ENCODE results near the gene XRN2. TPM values are rescaled to one million over a fixed set of nuclear protein-coding genes. Genes with fewer than 3 reads are reported as not detected.
"Not testable (repeated sequence)": the region's sequence is repeated elsewhere in the genome, so short reads cannot be mapped to it uniquely, and the experiment has no call there.

Gene XRN2
- total RNA-seq, 1 donor from 2014 or later, result 77.0 TPM

DNA sequence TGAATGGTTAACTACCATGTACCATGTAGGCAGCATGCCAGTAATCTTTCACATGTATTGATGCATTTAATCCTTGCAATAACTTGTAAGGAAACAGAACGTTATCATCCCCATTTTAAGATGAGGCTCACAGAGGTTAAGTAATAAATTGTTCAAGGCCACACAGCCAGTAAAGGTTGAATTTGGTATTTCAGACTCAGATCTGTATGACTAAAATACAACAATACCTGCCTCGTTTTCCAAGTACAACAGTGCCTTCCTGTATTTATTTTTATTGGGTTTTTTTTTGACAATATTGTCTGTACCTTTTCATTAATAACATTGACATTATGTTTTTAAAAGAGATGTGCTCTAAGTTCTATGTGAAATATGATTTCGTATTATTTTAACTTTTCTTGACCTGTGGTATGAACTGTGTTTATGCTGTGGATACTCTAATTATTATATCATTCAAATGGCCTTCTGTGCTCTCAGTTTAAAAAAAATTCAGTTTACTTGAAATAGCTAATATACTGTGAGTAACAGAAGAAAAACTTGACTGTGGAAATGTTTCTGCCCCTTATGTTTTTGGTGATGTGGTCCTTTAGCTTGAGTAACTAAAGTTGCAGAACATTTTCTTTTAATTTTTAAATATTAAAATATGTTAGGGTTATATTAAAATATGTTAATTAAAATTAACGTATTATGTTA is 39.7 kb downstream of the XRN2 start:
- intact Hi-C loops (cut with micrococcal nuclease), result no loop called here

DNA sequence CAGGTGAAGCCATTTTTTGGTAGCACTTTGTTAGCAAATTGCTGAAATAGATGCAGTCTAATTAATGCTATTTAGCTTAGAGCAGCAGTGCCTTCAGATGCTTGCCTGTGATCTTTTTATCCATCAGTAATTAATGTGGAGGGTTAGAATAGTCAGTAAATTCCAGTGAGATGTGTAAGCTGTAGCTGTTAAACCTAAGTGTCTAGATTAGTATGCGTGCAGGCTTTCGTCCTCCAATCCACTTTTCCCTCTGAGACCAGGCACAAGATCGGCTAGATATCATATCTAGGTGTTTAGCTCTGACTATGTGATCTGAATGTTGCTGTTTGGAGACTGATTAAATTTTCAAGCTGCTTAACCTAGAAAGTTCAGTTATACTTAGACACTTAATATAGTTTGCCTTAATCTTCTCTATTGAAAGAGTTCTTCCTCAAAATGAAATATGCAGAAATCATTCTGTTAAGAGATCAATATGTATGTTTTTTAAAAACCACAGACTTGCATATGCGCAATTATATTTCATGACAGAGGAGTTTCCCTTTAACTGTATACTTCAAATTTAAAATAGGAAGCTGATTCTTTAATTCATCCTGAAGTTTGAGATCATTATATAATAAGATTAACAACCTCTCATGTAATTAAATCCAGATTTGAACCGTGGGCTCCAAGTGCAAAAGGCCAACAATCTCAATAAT is 41.2 kb downstream of the XRN2 start:
- intact Hi-C loops (cut with micrococcal nuclease), result no loop called here

DNA sequence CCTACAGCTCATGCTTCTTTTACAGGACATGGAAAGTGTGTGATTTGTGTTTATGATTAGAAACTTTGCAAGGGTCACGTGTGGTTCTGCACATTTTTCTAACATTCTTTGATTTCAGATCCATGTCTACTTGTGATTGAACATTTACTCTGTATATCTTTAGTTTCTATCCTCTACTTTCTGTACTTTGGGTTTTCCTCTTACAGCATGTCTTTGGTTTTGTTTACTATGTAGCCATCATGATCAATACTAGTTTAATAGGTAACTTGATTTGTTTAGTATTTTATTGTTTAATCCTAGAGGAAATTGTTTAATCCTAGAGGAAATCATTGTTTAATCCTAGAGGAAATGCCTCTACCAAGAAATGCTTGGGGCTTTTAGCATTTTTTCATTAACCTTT is 41.8 kb downstream of the XRN2 start:
- intact Hi-C loops (cut with micrococcal nuclease), result loop anchor here (5.0 kb wide), 1 partner anchor 43 kb away; the partner anchor contains the start of gene XRN2

DNA sequence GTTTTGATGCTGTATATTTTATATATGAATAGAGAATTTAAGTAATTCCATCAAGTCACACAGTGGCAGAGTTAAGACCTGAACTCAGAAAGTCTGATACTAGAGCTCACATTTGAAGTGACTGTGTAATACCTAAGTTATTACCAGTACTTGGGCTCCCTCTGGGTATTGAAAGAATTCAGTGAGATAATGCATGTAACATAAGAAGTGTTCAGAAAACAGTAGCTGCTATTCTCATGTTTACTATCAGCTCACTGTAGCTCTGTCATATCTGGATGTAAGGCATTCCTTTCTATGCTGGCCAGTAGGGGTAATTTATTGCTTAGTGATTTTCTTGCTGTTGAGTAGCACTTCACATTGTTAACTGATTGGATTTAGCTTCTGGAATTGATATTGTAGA is 49.6 kb downstream of the XRN2 start:
- intact Hi-C loops (cut with micrococcal nuclease), result no loop called here

DNA sequence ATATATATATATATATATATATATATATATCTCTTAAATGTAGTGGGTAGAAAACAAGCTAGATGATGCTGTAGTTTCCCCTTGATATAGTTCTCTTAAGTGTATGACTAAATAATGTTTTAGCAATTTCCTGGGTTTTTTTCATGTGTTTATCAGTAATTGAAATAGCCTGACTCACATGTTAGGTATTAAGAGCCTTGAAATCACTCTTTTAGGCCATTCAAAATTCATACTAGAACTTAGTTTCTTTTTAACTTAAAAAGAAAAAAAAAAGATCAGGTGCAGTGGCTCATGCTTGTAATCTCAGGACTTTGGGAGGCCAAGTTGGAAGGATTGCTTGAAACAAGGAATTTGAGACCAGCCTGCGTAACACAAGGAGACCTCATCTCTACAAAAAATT is 50.1 kb downstream of the XRN2 start:
- intact Hi-C loops (cut with micrococcal nuclease), result no loop called here

DNA sequence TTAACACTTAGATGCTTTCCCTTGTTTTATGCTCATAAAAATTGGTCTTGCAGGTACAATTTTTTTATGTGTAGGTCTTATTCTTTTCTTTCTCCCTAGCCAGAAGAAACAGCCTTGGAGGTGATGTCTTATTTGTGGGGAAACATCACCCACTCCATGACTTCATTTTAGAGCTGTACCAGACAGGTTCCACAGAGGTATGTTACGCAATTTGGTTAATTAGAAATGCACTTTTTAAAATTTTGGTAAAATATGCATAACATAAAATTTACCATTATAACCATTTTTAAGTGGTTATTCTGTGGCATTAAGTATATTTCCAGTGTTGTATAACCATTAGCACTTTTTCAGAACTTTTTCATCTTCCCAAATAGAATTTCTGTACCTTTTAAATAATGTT is 52.9 kb downstream of the XRN2 start:
- intact Hi-C loops (cut with micrococcal nuclease), result no loop called here

DNA sequence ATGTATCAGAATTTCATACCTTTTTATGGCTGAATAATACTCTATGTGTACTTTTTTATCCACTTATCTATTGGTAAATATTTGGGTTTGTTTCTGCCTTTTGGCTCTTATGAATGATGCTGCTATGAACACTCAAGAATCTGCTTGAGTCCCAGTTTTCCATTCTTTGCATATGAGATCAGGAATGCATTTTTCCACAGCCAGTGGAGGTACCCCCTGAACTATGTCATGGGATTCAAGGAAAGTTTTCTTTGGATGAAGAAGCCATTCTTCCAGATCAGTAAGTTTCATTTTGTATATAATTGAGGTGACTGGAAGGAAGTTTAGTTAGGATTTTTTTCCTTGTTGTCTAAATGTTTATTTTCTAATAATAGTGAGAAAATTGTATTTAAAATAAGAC is 53.3 kb downstream of the XRN2 start:
- intact Hi-C loops (cut with micrococcal nuclease), result no loop called here

DNA sequence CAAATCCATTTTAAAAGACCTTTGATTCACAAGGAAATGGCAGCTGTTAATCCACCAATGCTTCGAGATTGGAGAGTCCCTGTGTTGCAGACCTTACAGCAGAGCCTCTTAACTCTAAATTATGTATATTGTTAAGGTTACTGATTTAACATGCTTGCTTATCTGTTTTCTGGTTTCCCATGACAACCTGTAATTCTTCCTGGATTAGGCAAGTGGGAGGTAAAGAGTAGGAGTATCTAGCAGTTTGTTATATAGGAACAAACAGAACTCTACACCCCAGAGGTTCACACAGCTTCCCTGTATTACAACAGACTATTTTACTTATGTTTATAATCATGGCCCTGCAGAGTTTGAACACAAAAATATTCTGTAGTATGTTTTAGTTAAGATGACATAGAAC is 54.7 kb downstream of the XRN2 start:
- intact Hi-C loops (cut with micrococcal nuclease), result no loop called here

DNA sequence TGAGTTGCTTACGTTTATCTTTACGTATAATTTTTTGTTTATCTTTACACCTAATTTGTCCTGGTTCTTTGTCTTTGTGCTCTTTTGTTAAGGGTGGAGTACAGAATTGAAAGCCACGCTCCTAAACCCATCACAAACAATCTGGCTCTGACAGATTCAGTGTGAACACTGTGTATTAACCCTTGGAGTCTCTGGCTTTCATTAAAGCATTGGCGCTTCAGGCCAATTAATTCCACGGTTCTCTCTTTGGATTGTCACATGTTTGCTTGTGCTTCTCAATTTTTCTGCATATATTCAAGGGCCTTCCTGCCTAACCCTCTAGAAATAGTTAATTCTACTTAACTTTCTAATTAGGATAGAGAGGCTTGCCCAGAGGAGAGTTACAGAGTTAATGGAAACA is 55.6 kb downstream of the XRN2 start:
- intact Hi-C loops (cut with micrococcal nuclease), result no loop called here

DNA sequence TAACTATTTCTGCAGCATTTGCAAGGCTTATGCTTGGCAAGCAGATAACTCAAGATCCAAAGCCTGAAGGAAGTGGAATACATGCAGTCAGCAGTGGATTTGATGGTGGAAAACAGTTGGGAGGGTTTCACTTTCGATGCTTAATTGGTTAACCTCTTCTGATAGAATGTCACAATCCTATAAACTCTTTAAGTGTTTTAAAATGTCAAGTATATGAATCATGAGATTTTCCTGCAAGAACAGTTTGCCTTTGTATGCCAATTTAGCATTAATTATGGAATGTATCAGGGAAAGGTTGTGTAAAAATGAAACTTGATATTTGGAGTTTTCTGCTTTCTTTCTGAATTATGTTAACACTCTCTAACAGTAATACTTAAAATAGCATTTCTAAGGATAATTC is 57.6 kb downstream of the XRN2 start:
- intact Hi-C loops (cut with micrococcal nuclease), result loop anchor here (5.0 kb wide), 1 partner anchor 58 kb away; the partner anchor contains the start of gene XRN2

DNA sequence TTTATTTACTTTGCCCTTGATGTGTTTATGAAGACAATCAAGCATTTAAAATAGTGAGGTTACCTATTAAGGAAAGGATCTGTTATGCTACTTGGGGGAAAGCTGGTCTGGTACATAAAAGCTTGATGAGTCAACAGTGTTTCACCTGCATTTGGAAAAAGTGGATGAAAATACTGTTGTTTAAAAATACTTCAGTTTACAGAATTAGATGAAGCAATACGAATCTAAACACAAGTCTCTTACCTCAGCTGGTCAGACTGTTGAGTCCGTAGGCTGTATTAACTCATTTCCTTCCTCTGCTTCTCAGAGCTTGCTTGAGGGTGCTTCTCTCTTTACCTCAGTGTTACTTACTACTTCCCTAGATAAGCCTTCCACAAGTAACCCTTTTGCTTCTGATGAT is 58.1 kb downstream of the XRN2 start:
- intact Hi-C loops (cut with micrococcal nuclease), result loop anchor here (5.0 kb wide), 1 partner anchor 59 kb away; the partner anchor contains the start of gene XRN2

DNA sequence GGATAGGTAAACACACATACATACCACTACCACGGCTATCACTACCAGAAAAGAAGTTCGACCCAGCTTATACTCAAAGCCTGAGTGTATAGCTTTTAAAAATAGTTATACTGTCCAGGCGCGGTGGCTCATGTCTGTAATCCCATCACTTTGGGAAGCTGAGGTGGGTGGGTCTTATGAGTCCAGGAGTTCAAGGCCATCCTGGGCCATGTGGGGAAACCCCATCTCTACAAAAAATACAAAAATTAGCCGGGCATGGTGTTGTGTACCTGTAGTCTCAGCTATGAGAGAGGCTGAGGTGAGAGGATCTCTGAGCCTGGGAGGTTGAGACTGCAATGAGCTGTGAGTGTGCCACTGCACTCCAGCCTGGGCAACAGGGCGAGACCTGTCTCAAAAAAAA is 61.3 kb downstream of the XRN2 start:
- intact Hi-C loops (cut with micrococcal nuclease), result loop anchor here (5.0 kb wide), 1 partner anchor 62 kb away; the partner anchor contains the start of gene XRN2

DNA sequence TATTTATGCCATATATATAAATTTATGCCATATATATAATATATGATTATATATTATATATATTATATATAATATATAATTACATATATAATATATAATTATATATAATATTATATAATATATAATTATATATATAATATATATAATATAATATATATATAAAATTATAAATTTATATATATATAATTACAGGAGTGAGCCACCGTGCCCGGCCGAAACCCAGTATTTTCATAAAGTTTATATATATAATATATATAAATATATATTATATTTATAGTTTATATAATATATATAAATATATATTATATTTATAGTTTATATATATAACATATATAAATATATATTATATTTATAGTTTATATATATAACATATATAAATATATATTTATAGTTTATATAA is 62.6 kb downstream of the XRN2 start:
- intact Hi-C loops (cut with micrococcal nuclease), result no loop called here

DNA sequence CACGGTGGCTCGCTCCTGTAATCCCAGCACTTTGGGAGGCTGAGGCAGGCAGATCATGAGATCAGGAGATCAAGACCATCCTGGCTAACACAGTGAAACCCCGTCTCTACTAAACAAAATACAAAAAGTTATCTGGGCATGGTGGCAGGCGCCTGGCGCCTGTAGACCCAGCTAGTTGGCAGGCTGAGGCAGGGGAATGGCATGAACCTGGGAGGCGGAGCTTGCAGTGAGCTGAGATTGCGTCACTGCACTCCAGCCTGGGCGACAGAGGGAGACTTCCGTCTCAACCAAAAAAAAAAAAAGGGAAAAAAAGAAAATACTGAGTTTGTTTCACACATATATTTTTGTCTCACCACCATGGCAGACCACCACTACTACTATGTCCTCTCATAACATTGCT is 63.1 kb downstream of the XRN2 start:
- intact Hi-C loops (cut with micrococcal nuclease), result not testable (repeated sequence)

DNA sequence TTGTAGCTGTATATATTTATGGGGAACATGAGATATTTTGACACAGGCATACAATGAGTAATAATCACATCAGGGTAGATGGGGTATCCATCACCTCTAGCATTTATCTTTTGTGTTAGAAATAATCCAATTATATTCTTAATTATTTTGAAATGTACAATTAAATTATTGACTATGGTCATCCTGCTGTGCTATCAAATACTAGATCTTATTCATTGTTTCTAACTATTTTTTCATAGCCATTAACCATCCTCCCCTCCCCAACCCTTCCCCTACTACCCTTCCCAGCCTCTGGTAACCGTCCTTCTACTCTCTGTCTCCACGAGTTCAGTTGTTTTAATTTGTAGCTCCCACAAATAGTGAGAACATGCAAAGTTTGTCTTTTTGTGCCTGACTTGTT is 65.7 kb downstream of the XRN2 start:
- intact Hi-C loops (cut with micrococcal nuclease), result no loop called here

DNA sequence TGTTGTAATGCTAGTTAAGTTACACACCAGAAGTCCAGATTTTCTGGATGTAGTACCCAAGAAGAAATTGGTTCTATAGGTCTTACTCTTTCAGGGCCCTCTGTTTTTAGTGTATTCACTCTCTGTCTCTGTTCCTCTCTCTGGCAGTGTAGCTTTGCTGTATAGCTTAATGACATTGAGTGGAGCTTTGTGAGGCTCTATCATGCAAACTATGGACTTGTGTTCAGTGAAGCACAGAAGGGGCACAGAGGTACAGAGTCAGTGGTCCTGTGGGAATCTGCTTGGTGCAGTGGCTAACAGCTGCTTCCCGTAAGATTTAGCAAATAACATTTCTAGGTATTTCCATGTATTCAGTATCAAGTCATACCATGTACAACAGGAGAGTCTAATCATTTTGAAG is 68.1 kb downstream of the XRN2 start:
- intact Hi-C loops (cut with micrococcal nuclease), result no loop called here

DNA sequence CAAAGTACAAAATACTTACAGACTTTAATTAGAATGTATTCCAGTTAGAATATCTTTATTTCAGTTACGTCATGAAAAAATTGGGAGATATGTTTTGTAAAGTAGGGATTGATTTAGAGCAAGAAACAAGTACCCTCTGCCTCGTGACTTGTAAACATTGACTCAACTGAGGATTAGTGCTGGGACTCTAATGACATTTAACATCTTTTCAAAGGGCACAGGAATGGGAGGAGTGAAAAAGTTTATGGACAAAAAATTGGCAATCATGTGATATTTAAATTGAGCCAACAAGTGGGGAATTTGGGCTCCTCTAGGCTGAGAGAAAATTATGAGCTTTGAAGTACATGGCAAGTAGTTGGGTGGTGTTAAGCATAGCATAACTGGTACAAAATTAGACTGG is 68.9 kb downstream of the XRN2 start:
- intact Hi-C loops (cut with micrococcal nuclease), result no loop called here

DNA sequence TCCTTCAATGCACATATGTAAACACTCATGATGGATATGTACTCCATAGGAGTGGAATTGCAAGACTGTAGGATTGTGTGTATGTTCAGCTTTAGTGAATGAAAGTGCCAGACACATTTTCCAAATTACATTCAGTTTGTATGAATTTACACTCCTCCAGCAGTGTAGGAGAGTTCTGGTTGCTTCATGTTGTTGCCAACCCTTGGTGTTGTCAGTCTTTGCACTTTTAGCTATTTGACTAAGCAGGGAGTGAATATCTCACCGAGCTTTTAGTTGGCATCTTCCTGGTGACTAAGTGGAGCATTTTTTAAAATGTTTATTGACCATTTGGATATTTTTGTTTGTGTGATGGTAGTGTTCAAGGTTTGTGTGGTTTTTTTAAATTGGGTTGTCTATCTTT is 70.3 kb downstream of the XRN2 start:
- intact Hi-C loops (cut with micrococcal nuclease), result no loop called here

DNA sequence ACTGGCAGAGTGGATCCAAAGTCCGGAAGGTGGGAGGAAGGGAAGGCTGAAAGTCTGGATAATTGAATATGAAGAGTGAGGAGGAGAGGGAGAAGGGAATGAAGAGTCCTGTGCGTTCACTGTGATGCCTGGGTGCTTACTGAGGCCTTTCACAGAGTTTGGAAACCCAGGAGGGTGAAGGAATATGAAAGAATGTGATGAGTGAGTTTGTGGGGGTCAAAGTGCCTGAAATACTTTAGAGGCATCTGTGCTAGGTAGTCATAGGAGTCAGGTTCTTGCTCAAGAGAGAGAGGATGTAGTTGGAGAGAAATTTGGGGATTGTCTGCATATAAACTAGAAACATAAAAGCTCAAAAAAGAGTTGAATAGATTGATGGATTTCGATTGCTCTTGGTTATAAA is 73.5 kb downstream of the XRN2 start:
- intact Hi-C loops (cut with micrococcal nuclease), result no loop called here

DNA sequence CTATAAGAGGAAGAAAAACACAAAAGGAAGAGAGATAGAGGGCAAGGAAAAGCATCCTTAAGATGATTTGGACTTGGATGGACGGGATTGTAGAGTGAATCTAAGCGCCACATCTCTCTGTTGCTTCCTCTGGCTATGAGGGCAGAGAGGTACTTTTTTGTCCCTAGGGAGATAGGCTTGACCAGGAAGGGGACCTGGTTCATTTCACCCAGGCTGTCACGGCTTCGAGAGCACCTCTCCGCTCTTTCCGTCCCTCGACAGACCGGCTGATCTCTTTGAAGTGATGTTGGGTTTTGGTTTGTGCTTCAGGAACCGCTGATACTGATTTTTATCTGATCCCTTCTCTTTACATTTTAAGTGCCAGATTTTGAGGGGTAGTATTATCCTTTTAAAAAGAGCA is 74.6 kb downstream of the XRN2 start:
- intact Hi-C loops (cut with micrococcal nuclease), result no loop called here

DNA sequence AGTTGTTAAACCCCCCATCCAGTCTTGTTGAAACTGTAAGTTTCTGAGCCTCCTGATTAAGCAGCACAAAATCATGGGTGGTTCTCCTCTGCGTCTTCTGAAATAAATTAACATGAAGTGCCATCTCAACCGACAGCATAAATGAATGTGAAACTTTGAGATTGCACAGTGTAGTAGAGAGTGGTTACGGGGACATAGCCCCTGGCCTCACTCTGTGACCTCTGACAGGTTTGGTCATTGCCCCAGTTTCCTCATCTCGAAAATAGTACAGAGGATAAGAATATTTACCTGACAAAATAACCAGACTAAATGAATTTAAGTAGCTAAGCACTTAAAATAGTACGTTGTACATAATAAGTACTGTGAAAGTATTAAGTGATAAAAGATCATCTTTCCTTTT is 75.1 kb downstream of the XRN2 start:
- intact Hi-C loops (cut with micrococcal nuclease), result no loop called here

DNA sequence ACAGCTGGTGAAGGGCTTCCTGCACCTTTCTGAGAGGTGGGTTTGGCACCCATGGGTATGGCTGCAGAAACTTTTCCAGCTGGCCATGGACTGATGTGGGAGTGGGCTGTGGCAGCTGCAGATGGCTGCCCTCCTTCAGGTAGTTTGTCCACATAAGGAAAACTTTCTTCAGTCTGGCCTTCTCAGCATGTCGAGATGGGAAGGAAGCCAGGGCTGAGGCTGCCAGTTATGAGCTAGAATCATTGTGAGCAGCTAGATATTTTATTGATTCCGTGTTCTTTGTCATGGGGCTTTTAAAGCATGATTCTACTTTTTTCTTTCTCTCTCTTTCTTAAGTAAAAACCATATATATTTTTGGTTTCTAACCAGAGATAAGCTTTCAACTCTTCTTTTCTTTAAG is 77.6 kb downstream of the XRN2 start:
- intact Hi-C loops (cut with micrococcal nuclease), result no loop called here

DNA sequence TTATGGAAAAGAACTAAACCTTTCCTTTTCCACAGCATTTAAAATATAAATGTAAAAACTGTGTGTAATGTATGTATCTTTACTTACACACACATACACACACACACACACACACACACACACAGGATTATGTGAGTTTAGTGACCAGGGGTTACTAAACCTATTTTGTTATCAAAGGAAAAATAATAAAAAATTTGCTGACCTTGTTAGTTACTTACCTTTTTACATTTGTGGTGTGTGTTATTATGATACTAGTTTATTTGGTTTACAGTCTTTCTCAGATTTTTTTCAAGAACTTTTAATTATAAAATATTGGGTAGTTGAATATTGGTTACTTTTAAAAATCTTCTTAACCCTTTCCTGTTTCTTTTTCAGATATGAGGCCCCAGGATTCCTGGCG is 78.5 kb downstream of the XRN2 start:
- intact Hi-C loops (cut with micrococcal nuclease), result no loop called here

All from T-helper 1 cell treated with Interleukin-12 subunit alpha and Interleukin-12 subunit beta and Interleukin-4 antibody, amounts not matched to agents 30 ng/mL and 1 ng/mL, for 36 hours (primary cell).